Fibroblast of skin of right quadriceps (primary cell): ENCODE data around the gene KIF21B.

Source experiments
- DNase-seq: peaks from one replicate; pipeline ENCODE4 v3.0.0-alpha.2; 2013

Gene KIF21B

DNA sequence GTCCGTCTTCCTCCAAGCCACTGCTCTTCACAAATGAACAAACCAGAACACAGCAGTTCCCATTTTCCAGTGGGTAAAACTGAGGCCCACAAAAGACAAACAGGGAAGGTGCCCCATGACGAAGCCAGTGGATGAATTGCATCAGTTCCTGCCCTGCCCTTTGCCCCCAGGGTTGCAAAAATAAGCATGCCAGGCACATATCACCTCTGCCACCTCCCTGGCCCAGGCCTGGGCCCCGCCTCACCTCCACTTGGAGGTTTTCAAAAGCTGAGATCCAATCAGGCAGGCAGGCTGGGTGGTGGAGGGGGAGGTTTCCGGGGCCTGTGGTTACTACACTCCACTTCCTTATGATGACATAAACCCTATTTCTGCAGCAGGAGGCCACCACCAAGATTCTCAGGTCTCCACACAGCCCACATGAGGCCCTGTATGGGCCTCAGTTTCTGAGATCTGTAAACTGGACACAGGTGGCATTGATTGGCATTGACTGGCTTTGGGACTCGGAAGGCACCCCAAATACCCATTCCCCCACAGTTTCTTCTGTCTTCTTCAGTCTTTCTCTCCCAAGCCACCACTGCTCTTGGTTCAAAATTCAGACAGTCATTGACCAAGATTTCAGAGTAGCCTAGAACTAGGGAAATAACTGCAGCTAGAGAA, 4.1 kb downstream of the KIF21B start:
- DNase-seq: peak; percentile 64

DNA sequence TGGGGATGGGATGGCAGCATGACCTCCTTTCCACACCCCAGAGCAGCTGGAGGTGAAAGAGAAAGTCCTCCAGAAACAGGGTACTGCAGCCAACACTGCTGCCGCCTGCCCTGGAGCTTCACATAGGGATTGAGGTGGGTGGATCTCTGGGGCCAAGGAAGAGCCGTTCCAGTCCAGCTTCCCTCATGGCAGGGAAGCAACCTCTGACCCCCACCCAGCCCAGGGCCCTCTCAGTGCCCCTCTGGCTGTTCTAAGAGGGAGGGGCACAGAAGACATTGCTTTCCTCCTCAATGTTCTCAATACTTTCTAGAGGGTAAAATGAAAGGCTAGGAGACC, 5.7 kb downstream of the KIF21B start:
- no peak for DNase-seq

DNA sequence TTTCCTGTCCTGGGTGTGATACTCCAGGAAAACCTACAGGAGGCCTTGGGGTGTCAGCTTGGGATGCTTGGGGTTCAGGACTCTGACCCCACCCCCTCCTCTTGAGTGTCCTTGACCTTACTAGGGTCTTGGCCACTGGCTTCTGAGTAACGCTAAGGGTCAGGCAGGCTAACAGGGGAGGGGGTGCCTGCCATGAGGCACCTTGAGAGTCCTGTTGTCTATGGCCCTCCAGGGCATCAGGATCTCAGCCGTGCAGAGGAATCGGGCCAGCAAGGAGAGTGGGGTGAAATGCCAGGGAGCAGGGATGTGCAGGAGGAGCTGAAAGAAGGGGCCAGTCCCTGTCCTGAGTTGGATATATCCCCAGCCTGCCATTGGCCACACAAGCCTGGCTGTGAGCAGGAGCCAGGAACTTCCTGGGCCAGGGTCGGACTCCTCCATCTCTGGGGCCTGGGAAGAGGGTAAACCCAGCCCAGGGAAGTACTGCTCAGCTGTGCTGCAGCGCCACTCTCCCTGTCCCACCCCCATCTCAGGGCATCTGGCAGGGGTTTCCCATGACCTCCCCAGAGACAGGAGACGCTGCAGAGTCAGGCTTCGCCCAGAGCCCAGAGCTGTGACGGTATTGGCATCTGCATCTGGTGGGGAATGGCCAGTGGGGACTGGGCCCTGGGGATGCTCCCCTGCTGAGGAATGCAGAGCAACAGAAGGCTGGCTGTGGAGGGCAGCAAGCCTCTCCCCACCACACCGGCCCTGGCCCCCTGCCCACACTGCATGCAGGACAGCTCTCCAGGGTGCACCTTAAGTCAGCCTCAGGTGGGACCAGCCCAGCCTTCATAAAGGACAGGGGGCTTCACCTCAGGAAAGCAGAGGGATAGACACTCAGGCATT, 6.3 kb downstream of the KIF21B start:
- peak; percentile 34 for DNase-seq

DNA sequence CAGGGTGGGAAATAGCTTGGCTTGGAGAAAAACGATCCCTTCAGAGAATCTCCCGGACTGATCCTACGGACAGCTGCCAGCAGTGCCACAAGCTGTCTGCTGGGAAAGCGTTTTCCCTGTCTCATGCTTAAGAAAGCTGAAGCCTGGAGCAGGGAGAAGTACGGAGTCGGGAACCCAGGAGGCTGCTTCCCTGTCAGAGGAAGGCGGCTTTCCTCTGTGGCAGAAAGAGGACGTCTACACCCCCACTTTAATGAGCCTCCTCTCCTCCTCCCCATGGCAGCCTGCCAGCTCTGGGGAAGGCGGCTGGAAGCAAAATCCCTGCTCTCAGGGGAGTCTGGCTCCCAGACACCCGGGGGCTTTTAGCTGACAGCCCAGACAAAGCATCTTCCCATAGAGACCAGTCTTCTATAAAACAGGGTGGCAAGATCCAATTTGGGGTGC, 7.3 kb downstream of the KIF21B start:
- DNase-seq: peak; percentile 64

DNA sequence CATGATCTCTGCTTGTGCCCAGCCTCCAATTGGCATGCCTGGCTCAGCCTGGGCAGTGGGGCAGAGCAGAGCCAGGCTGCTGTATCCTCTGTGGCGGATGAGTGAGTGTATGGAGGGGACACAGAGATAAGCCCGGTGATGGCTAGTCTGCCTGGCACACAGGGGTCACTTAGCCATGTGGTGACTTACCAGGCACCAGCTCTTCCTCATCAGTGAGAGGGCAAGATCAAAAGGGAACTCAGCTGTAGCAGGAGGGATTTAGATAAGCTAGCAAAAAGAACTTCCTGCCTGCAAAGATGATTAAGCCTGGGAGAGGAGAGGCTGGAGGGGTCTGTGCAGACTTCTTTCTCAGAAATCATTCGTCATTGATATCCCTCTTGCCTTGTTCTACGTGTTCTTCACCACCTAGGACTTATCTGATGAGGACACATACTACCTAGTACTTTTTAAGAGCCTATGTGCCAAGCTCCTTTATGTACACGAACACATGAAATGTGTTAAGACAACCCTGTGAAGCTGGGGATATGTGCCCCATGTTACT, 7.9 kb downstream of the KIF21B start:
- no peak for DNase-seq

DNA sequence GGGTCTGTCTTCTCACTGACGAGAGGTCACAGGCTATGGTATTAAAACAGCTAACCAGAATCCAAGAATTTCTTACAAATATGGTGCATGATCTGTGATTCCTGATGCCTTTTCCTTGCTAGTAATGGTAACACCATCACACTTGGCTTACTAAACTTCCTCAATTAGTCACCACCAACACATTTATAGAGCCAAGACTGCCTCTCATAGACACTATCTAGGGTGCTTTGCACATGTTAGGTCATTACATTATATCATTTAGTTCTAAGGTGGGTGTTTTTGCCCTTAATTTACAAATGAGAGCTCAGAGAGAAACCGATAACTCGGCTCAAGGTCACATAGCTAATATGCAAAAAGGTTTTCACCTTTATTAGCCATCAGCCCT, 8.7 kb downstream of the KIF21B start:
- no peak for DNase-seq

DNA sequence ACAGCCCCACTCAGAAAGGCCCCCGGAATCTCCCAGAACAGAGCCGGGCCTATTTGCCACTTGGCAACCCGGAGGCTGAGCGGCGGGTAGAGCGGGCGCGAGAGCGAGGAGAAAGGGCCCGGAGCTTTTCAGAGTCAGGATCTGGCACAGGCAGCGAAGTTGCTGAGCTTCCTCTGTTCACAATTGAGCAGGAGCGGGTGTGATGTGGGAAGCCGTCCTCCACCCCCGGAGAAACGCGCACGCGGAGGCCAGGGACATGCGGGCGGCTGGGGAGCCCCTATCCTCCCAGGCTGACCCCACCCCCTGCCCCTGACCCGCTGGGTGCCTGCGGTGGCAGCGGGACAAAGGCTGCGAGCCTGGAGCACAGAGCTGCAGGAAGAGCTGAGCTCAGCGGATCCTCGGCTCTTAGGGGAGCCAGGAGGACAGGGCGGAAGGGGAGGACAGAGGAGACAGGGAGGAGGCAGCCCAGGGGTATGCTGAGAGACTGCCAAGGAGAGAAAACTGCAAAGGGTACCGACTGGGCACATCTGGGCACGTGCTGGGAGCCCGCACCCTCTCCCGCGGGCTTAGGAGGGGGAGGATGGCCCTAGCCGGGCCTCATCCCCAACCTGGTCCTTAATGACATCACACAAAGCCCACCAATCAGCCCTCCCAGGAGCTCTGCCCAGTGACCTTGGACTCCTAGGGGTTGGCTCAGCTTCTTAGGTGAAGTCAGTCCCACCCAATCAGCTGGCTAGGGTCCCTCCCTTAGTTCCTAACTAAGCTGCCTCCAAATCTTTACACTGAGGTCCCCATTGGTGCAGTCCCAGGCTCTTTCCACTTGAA, 9.3 kb downstream of the KIF21B start:
- DNase-seq: no peak

DNA sequence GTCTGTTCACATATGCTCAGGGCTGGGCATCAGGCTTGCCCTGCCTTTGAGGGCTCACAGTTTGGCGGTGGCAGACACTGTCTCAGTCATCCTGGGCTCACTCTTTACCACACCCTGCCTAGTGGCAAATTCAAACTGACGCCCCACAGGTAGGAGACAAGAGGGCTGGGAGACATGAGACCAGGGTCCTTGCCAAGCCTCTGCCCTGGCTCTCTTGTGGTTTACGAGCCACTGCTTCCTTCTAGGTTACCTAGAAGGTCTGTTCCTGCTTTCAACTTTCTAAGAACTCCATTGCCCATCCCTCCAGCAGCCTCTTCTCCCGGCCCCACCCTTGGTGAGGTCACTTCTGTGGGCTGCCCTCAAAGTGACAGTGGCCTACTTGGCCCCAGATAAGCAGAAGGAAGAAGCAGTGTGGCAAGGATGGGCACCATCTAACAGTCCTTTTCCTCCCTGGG, 10.5 kb downstream of the KIF21B start:
- no peak for DNase-seq

DNA sequence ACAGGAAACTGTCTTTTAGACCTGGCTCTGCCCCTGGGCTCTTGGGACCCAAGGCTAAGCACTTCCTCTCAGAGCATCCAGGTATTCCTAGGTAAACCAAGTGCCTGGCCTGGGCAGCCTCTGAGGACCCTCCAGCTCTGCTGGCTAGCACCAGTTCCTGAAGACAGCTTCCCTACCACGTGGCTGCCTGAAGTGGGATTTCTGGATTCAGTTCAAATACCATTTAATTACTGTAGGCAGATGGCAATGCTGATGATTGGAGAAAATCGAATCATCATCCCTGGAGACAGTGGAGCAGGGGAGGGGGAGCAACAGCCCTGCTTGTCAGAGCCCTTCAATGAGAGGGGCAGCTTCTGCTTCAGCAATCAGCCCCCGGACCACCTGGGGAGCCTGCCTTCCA, 11.9 kb downstream of the KIF21B start:
- no peak for DNase-seq

DNA sequence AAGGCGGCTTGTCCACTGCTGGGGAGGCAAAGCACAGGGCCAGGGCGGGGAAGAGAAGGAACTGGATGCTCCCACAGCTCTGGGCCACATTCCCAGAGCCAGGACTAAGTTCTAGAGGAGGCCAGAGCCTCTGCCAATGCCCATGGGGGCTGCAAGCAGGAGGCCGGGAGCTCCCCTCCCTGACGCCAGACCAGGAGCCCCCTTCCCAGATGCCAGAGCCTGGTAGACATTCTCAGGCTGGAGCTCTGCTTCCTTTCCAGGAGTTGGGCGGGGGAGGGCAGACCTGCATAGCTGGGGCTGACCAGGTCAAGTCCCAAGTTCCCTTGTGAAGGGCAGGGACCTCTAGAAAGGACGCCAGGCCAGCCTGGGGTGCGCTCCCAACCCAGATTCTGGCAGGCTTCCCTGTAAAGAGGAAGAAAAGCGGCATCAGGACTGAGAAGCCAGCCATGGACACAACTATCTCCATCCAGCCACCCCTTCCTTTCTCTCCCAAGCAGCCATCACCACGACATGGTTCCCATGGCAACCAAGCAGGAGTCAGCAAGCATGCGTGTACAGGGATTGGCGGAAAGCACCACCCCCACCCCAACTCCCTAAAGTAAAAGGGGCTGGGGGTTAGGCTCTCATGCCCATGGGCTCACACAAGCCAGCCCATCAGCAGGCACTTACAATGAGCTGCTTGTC, 13.4 kb downstream of the KIF21B start:
- no peak for DNase-seq

DNA sequence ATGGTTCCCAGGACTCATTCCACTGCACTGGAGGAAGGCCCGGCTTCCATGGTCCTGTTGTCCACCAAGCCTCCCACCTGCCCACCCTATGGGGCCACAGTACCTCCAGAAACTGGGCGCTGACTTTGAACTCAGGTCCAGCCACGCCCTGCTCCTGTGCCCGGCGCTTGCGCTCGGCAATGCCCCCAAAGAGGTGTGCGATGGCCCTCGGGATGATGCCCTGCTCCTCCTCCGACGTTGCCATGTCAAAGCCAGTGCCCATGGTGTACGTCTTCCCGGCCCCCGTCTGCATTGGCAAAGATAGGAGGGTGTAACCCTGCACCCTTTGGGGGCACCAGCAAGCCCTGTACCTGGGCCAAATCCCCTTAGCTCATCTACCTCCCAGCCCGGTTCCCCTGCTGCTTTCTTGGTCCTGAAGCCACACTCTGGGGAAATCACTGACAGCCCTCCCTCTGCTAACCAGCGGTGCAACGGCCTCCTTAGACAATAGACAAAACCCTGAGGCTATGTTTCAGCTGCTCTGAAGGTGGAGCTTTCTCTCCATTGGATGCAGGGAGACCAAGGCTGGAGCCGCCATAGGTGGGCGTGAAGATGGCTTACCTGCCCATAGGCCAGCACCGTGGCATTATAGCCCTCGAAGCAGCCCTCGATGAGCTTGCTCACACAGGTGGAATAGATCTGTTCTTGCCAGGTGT, 14.7 kb downstream of the KIF21B start:
- DNase-seq: no peak

DNA sequence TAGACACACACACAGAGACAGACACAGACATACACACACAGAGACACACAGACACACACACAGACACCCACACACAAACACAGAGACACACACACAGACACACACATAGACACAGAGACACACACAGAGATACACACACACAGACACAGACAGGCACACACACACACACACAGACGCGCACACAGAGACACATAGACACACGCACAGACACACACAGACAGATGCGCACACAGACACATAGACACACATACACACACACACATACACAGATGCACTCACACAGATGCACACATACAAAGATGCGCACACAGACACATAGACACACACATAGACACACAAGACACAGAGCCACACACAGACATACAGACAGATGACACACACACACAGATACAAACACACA, 16.0 kb downstream of the KIF21B start:
- DNase-seq: no peak

DNA sequence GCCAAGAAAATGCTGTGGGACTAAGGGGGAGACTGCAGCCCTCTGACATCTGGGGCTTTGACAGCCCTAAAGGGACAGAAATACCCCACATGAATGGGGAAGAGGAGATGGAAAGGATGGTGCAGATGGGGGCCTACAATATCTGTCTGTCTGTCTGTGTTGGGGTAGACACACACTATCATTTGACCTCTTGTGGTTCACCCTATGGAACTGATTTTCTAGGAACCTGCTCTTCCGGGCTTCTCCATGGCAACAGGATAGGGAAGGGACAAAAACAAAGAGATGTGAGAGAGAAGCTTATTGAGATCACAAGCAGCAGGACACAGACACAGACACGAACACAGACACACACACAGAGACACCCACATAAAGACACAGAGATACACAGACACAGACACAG, 17.1 kb downstream of the KIF21B start:
- DNase-seq: no peak

DNA sequence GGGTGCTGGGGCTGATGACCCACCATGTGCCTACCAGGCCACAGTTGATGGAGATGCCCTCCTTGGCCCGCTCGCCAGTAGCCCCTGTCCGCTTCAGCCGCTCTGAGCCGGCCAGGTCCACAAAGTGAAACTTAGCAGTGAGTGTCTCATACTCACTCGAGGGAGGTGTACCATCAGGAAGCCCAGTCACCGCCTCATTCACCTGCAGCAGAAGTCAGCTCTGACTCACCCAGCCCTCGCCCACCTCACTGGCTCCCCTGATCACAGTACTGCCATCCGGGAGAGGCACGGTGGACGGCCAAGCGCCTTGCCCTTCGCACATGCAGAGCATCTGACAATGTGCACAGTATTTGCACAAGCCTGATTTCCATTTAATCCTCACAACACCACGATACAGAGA, 18.8 kb downstream of the KIF21B start:
- DNase-seq: no peak

DNA sequence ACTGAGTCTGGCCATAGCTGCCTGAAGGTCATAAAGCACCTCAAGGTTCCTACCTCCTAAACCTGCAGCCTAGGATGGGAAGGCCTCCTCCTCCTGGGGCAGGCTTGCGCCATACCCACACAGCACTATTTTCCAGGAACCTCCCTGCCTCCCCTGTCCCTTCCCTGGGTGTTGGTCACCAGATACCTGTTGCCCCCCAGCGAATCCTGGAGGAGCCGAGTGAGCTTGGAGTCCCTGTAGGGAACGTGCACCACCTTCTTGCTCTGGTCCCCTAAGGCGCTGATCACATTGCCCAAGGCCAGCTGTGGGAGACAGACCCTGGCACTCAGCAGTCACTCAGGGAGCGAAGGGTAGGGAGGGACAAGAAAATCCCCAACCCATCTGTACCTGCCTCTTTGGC, 19.4 kb downstream of the KIF21B start:
- DNase-seq: no peak

DNA sequence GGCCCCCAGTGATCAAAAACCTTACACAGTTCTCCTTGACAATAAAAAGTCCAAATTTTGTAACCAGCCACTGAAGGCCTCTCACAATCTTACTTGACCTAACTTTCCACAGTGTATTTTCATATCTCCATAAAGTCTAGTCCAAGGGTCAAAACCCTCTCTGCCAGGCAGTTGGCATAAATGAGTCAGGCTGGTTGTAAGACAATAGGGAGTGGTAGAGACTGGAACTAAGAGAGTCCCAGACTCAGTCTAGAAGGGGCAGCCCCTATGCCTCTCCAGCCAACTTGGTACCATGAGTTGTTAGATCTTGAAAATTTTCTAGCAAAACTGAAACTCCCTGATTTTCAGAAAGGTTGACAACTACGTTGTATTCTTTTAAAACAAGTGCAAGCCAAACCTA, 21.0 kb downstream of the KIF21B start:
- DNase-seq: no peak

DNA sequence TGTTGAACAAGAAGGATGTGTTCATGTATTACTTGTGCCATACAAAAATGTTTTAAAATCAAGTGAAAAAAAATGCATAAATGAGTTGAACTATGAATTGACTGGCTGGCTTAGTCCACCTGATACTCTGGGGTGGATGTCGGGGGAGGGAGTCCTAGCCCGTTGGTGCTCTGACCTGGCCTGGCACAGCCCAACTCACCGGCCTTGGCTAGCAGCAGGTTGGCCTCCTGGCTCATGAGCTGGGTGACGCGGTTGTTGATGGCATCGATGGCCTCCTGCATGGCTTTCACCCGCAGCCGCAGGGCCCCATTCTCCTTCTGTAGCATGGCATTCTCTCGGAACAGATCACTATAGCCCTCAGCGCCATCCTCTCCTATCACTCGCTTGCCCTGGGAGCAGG, 21.6 kb downstream of the KIF21B start:
- DNase-seq: no peak

DNA sequence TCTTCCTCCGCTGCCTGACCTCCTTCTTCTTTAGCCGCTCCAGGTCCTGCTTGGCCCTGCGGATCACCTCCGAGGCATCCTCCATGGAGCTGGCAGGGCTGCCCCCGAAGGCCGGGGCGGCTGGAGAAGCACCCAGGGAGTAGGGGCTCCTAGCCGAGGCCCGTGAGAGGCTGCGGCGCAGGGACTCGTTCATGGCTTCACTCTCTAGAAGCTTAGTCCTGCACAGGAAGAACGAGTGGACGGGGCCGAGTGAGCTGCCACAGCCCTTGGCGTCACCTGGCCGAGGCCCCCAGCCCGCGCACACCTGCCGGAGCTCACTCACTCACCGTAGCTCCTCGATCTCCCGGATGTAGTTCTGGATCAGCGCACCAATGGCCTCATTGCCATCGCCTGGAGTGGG, 23.1 kb downstream of the KIF21B start:
- DNase-seq: no peak

DNA sequence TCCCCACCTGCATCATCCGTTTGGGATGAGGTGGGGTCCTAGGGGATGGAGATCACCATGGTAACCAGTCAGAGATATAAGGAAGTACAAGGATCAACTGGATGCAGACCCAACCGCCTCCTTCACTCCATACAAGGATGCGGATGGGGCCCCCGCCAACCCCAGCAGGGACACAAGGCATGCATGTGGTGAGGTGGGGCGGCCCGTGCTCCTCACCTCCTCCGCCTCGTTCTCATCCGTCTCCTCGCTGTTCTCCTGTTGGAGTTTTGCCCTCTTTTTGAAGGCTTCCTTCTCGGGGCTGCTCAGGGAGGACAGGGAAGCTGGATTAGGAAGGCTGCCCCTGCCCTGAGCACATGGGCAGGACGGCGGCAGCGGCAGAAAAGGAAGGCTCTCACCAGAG, 23.8 kb downstream of the KIF21B start:
- no peak for DNase-seq

DNA sequence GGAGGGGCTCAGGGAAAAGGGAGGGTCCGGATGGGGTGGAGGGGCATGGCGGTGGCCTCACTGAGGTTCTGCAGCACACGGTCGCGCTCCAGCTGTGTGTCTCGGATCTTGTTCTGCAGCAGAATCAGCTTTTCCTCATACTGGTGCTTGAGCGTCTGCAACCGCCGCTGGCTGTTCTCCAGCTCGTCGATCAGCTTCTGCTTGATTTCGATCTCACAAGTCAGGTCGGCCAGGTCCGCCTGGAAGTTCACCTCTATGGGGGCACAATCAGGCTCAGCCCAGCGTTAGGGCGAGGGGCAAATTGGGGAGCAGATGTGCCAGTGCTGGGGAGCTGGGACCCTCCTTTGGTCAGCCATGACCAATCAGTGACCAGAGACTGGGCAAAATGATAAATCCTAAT, 25.2 kb downstream of the KIF21B start:
- DNase-seq: no peak

DNA sequence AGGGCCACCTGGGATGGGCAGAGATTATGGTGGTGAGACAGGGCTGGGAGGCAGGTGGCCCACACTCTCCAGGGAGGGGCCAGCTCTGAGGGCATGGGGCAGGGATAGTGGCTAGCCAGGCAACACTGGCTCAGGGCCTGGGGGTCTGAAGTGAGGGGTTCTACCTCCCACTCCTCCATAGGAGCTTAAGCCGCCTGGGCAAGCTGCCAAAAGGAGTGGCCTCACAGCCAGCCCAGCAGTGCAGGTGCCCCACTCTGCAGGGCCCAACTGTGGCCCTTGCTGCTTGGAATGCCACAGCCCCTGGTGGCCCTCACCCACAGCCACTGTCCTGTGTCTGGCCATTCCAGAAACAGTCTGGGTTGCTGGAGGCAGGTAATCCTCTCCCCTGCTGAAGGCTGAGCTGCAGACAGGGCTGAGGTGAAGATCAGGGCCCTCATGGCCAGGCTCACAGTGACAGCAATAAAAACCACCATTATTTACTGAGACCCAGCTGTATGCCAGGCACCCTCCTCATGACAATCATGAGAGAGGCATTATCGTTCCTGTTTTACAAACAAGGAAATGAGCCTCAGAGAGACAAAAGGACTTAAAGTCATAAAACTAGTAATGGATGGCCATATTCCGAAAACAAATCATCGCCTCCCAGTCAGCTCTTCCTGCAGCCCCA, 31.0 kb downstream of the KIF21B start:
- DNase-seq: no peak
